HG03060 (cell line): ENCODE measurements around the gene CSF3R.

Experiments
- ATAC-seq: cut with Tn5 transposase; IDR thresholded peaks from one replicate; pipeline ENCODE4 v1.9.1; 2021; ENCODE audit warnings: low read depth, moderate number of reproducible peaks; ENCODE audit not compliant: unreplicated experiment

Gene CSF3R

DNA sequence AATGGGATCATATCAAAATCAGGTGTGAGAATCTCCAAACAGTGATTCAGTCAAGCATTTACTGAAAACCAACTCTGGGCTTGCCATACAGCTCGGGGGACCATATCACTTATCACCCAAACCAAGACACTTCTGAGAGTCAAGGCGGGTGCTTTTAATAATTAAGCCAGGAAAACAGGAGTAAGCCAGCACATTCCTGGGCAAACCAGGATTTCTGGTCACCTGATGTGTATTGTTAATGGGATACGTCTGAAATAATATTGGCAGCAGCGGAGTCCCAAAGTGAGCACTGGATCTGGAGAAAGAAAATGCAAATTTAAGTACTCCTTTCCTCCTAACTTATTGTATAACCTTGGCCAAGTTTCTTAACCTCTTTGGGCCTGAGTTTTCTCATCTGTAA lies 50.1 kb downstream of the CSF3R start:
- ATAC-seq = no peak

GRCh38 chr1:36425791-36426190 lies 56.9 kb downstream of the CSF3R start:
- ATAC-seq = no peak

DNA sequence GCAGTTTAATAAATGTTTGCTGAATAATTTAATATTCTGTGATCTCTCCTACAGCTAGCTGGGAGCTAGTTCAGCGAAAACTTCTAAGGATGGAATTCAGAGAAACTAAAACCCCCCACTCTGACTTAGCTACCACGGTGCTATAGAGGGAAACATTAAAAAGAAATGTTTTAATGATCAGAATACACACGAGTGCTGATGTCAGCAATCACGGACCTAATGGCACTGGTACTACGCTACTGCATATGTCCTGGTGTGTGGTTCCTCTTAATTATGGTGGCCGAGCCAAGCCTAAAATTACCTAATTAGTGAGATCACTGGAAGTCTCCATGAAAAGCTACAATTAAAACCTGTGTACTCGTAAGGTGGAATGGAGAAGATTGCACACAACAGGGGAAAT lies 61.1 kb downstream of the CSF3R start:
- ATAC-seq = no peak

DNA sequence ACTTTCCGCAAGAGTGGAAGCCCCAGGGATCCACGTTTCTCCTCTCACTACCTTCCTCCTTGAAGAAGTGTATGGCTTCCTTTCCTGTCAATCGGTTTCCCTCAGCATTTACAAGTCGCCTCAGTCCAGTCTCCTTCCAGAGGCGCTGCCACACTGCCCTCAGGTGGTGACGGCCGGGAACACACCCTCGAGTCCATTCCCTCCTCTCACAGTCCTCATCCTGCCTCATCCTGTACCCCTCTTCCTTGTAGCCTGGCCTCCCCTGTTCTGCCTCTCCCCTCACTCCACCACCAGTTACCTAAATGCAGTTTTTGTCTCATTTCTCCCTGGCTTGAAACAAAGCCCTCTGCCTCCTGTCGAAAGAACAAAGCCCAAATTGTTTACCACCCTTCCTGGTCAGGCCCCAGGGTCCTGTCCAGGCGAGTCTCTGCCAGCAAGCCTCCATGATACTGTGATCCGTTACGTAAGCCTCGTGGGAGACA lies 61.8 kb downstream of the CSF3R start:
- no peak for ATAC-seq

GRCh38 chr1:36420409-36420808 lies 62.3 kb downstream of the CSF3R start:
- ATAC-seq = no peak

GRCh38 chr1:36419569-36419968 lies 63.1 kb downstream of the CSF3R start:
- no peak for ATAC-seq

- ATAC-seq = no peak
These were observed 63.6 kb downstream of the CSF3R start for GRCh38 chr1:36419140-36419539.

DNA sequence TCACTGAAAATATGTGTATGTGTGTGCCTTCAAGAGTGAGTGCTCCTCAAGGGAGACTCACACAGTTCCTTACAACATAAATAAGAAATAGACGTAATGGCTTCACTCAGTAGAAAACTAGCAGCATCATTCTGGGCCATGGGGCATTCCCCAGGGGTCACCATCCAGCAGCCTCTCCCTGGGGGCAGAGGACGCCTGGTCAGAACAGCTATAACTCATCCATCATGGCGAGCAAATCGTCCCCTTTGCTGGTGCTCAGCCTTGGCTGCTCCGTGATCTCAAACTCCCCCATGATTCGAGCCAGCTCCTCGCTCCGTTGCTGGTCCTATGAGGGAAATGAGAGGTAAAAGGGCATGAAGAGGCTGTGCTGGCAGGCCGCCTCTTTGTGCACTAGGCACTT lies 64.8 kb downstream of the CSF3R start:
- no peak for ATAC-seq
